Upper lobe of left lung (tissue), 4 donors: ENCODE data around the gene THSD1.

ENCODE experiments used
- POLR2AphosphoS5 ChIP-seq, 2 donors: sonication (generic); formaldehyde crosslinking; IDR thresholded peaks; one replicate each; pipeline ENCODE4 v1.5.1; 2017; ENCODE audit warnings: antibody characterized with exemption in 2 of 2
- TF ChIP-seq, protein P1 (sequence below), 6 experiments: fragments of 450-650 bp in 4 of 6; fragments of 200-600 bp in 2 of 6; sonication (generic) in 2 of 6; IDR thresholded peaks; one replicate each; pipeline ENCODE4 v1.5.1; 2016 to 2019; ENCODE audit warnings: antibody characterized with exemption in 6 of 6

DNA sequence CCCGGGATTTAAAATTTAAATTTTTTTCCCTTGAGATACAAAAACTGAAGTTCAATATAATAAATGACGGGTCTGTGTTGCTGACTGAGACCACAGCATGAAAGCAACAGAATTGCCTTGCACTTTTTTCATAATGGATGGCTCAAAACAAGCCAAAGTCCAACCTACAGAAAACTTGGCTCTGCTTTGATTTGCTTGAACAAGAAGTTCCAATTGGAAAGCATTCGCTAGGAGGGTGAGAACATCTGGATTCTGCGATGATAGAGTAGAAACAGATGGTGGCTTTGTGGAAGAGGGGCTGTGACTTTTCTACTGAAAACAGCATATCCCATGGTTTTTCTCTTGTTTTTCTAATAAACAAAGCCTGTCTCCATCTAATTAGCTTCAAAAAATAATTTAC lies 46.4 kb downstream of the THSD1 start:
- TF ChIP-seq POLR2AphosphoS5 (IDR thresholded peaks at IDR 0.05), result no peak
- TF ChIP-seq, protein P1, sequence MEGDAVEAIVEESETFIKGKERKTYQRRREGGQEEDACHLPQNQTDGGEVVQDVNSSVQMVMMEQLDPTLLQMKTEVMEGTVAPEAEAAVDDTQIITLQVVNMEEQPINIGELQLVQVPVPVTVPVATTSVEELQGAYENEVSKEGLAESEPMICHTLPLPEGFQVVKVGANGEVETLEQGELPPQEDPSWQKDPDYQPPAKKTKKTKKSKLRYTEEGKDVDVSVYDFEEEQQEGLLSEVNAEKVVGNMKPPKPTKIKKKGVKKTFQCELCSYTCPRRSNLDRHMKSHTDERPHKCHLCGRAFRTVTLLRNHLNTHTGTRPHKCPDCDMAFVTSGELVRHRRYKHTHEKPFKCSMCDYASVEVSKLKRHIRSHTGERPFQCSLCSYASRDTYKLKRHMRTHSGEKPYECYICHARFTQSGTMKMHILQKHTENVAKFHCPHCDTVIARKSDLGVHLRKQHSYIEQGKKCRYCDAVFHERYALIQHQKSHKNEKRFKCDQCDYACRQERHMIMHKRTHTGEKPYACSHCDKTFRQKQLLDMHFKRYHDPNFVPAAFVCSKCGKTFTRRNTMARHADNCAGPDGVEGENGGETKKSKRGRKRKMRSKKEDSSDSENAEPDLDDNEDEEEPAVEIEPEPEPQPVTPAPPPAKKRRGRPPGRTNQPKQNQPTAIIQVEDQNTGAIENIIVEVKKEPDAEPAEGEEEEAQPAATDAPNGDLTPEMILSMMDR (IDR thresholded peaks at IDR 0.05), result no peak
